HEK293 (cell line): ENCODE data around the gene HEATR5A.

Experiments
- KLF7 ChIP-seq: fragments of 450-650 bp; formaldehyde crosslinking; IDR thresholded peaks from 2 replicates; pipeline ENCODE4 v1.5.1; 2016; ENCODE audit warnings: missing biosample characterization, missing genetic modification characterization, borderline replicate concordance
- KLF8 ChIP-seq: fragments of 450-650 bp; formaldehyde crosslinking; IDR thresholded peaks from 2 replicates; pipeline ENCODE4 v1.5.1; 2016; ENCODE audit warnings: missing biosample characterization, missing genetic modification characterization
- MEIS1 ChIP-seq: sonication (generic); formaldehyde crosslinking; IDR thresholded peaks from 2 replicates; pipeline ENCODE4 v1.8.1; 2022; ENCODE audit warnings: missing genetic modification reagents, mild to moderate bottlenecking, borderline replicate concordance
- OVOL3 ChIP-seq: fragments of 450-650 bp; formaldehyde crosslinking; IDR thresholded peaks from 2 replicates; pipeline ENCODE4 v1.5.1; 2016; ENCODE audit warnings: missing biosample characterization, missing genetic modification characterization
- SP3 ChIP-seq: fragments of 450-650 bp; formaldehyde crosslinking; IDR thresholded peaks from 2 replicates; pipeline ENCODE4 v1.5.1; 2016; ENCODE audit warnings: missing biosample characterization, missing genetic modification characterization
- SP7 ChIP-seq: fragments of 450-650 bp; formaldehyde crosslinking; IDR thresholded peaks from 2 replicates; pipeline ENCODE4 v1.5.1; 2016; ENCODE audit warnings: missing biosample characterization, missing genetic modification characterization
- TRIM28 ChIP-seq: IDR thresholded peaks from 2 replicates; pipeline ENCODE4 v1.6.1; 2011; ENCODE audit warnings: low read length, control low read depth, borderline replicate concordance
- ZBTB48 ChIP-seq: fragments of 450-650 bp; formaldehyde crosslinking; IDR thresholded peaks from 2 replicates; pipeline ENCODE4 v1.5.1; 2016; ENCODE audit warnings: missing biosample characterization, missing genetic modification characterization
- ZBTB8A ChIP-seq: fragments of 450-650 bp; formaldehyde crosslinking; IDR thresholded peaks from 2 replicates; pipeline ENCODE4 v1.5.1; 2016; ENCODE audit warnings: missing biosample characterization, missing genetic modification characterization
- ZNF184 ChIP-seq: fragments of 450-650 bp; IDR thresholded peaks from 2 replicates; pipeline ENCODE4 v1.5.1; 2018; ENCODE audit warnings: missing biosample characterization, mild to moderate bottlenecking, missing genetic modification characterization
- ZNF2 ChIP-seq: fragments of 450-650 bp; formaldehyde crosslinking; IDR thresholded peaks from 2 replicates; pipeline ENCODE4 v1.5.1; 2016; ENCODE audit warnings: missing biosample characterization, missing genetic modification characterization
- ZNF324 ChIP-seq: fragments of 450-650 bp; formaldehyde crosslinking; IDR thresholded peaks from 2 replicates; pipeline ENCODE4 v1.5.1; 2016; ENCODE audit warnings: missing biosample characterization, missing genetic modification characterization
- ZNF335 ChIP-seq: fragments of 450-650 bp; formaldehyde crosslinking; conservative IDR thresholded peaks from 2 replicates; pipeline ENCODE4 v1.5.1; 2016; ENCODE audit warnings: missing biosample characterization, missing genetic modification characterization
- ZNF394 ChIP-seq: fragments of 450-650 bp; formaldehyde crosslinking; IDR thresholded peaks from 2 replicates; pipeline ENCODE4 v1.5.1; 2016; ENCODE audit warnings: missing biosample characterization, missing genetic modification characterization, mild to moderate bottlenecking, moderate library complexity, borderline replicate concordance
- ZNF501 ChIP-seq: fragments of 450-650 bp; formaldehyde crosslinking; IDR thresholded peaks from 2 replicates; pipeline ENCODE4 v1.5.1; 2016; ENCODE audit warnings: missing biosample characterization, missing genetic modification characterization
- ZNF629 ChIP-seq: fragments of 450-650 bp; formaldehyde crosslinking; IDR thresholded peaks from 2 replicates; pipeline ENCODE4 v1.5.1; 2017; ENCODE audit warnings: missing biosample characterization, missing genetic modification characterization
- ZNF660 ChIP-seq: fragments of 450-650 bp; IDR thresholded peaks from 2 replicates; pipeline ENCODE4 v1.5.1; 2018; ENCODE audit warnings: missing biosample characterization, mild to moderate bottlenecking, missing genetic modification characterization
- ZNF707 ChIP-seq: fragments of 450-650 bp; formaldehyde crosslinking; IDR thresholded peaks from 2 replicates; pipeline ENCODE4 v1.5.1; 2016; ENCODE audit warnings: missing biosample characterization, missing genetic modification characterization
- TF ChIP-seq, protein P1 (sequence below): fragments of 450-650 bp; formaldehyde crosslinking; IDR thresholded peaks from 2 replicates; pipeline ENCODE4 v1.5.1; 2016; ENCODE audit warnings: missing biosample characterization, missing genetic modification characterization
- TF ChIP-seq, protein P2 (sequence below): fragments of 450-650 bp; formaldehyde crosslinking; IDR thresholded peaks from 2 replicates; pipeline ENCODE4 v1.5.1; 2016; ENCODE audit warnings: missing biosample characterization, missing genetic modification characterization
- TF ChIP-seq, protein P3 (sequence below): fragments of 450-650 bp; formaldehyde crosslinking; IDR thresholded peaks from 2 replicates; pipeline ENCODE4 v1.5.1; 2017; ENCODE audit warnings: missing biosample characterization, missing genetic modification characterization
- TF ChIP-seq, protein P4 (sequence below): fragments of 450-650 bp; formaldehyde crosslinking; IDR thresholded peaks from 2 replicates; pipeline ENCODE4 v1.5.1; 2016; ENCODE audit warnings: missing biosample characterization, missing genetic modification characterization
- TF ChIP-seq, protein P5 (sequence below): fragments of 450-650 bp; formaldehyde crosslinking; IDR thresholded peaks from 2 replicates; pipeline ENCODE4 v1.5.1; 2016; ENCODE audit warnings: missing biosample characterization, missing genetic modification characterization
- TF ChIP-seq, protein P6 (sequence below): fragments of 450-650 bp; formaldehyde crosslinking; IDR thresholded peaks from 2 replicates; pipeline ENCODE4 v1.5.1; 2016; ENCODE audit warnings: missing biosample characterization, missing genetic modification characterization
- TF ChIP-seq, protein P7 (sequence below): fragments of 450-650 bp; formaldehyde crosslinking; IDR thresholded peaks from 2 replicates; pipeline ENCODE4 v1.5.1; 2016; ENCODE audit warnings: missing biosample characterization, missing genetic modification characterization

HEATR5A gene

DNA sequence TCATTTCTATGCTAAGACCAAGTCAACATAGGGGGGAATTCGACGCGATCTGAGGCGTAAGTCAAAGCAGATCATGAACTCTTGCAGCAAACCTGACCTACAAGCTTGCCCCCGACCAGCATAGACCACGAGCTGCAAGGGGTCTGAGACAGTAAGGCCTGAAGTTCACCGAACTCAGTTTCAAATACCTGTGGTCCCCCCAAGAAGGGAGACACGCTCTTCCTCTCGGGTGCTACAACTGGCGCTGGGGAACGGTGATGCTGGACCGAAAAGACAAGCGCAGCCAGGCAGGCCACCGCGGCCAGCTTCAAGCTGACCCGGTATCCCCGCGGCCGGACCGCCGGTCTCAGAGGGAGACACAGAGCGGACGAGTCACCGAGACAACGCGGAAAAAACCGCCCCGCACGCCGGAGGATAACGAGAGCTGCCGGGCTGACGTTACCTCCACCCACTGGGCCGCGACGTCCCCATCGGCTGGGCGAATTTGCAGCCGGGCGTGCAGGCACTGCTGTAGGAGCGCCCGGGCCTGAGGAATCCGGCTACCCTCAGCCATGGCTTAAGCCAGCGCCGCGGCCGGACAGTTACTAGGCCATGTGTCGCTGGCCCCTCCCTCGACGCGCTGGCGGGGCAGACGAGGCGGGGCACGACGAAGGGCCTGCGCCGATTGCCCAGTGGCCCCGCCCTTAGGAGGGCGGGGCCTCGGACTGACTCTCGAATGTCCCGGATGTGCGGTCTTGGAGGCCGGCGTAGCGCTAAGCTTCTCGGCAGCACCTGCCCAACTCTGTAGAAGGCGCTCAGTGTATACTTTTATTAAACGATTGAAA, 36.7 kb upstream of the HEATR5A start, which contains the start of gene DTD2 (continued):
- TF ChIP-seq ZBTB8A (tag by site-specific recombination), result peak; percentile 75; the same call in 1 of the 2 replicates
- no peak for TF ChIP-seq ZNF184 (tag by site-specific recombination)
- TF ChIP-seq, protein P1, sequence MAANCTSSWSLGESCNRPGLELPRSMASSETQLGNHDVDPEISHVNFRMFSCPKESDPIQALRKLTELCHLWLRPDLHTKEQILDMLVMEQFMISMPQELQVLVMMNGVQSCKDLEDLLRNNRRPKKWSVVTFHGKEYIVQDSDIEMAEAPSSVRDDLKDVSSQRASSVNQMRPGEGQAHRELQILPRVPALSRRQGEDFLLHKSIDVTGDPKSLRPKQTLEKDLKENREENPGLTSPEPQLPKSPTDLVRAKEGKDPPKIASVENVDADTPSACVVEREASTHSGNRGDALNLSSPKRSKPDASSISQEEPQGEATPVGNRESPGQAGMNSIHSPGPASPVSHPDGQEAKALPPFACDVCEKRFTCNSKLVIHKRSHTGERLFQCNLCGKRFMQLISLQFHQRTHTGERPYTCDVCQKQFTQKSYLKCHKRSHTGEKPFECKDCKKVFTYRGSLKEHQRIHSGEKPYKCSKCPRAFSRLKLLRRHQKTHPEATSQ (tag by site-specific recombination), result peak; percentile 68; the same call in 1 of the 2 replicates
- peak; percentile 87 for TF ChIP-seq SP3 (tag by site-specific recombination)
- peak; percentile 91 for TF ChIP-seq ZNF501 (tag by site-specific recombination)
- TF ChIP-seq, protein P2, sequence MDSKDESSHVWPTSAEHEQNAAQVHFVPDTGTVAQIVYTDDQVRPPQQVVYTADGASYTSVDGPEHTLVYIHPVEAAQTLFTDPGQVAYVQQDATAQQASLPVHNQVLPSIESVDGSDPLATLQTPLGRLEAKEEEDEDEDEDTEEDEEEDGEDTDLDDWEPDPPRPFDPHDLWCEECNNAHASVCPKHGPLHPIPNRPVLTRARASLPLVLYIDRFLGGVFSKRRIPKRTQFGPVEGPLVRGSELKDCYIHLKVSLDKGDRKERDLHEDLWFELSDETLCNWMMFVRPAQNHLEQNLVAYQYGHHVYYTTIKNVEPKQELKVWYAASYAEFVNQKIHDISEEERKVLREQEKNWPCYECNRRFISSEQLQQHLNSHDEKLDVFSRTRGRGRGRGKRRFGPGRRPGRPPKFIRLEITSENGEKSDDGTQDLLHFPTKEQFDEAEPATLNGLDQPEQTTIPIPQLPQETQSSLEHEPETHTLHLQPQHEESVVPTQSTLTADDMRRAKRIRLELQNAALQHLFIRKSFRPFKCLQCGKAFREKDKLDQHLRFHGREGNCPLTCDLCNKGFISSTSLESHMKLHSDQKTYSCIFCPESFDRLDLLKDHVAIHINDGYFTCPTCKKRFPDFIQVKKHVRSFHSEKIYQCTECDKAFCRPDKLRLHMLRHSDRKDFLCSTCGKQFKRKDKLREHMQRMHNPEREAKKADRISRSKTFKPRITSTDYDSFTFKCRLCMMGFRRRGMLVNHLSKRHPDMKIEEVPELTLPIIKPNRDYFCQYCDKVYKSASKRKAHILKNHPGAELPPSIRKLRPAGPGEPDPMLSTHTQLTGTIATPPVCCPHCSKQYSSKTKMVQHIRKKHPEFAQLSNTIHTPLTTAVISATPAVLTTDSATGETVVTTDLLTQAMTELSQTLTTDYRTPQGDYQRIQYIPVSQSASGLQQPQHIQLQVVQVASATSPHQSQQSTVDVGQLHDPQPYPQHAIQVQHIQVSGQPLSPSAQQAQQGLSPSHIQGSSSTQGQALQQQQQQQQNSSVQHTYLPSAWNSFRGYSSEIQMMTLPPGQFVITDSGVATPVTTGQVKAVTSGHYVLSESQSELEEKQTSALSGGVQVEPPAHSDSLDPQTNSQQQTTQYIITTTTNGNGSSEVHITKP (tag by site-specific recombination), result peak; percentile 98
- TF ChIP-seq, protein P3, sequence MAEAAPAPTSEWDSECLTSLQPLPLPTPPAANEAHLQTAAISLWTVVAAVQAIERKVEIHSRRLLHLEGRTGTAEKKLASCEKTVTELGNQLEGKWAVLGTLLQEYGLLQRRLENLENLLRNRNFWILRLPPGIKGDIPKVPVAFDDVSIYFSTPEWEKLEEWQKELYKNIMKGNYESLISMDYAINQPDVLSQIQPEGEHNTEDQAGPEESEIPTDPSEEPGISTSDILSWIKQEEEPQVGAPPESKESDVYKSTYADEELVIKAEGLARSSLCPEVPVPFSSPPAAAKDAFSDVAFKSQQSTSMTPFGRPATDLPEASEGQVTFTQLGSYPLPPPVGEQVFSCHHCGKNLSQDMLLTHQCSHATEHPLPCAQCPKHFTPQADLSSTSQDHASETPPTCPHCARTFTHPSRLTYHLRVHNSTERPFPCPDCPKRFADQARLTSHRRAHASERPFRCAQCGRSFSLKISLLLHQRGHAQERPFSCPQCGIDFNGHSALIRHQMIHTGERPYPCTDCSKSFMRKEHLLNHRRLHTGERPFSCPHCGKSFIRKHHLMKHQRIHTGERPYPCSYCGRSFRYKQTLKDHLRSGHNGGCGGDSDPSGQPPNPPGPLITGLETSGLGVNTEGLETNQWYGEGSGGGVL (tag by site-specific recombination), result 0 out of 2 replicates have a peak, but pooled peaks have one; percentile 10
- TF ChIP-seq, protein P4, sequence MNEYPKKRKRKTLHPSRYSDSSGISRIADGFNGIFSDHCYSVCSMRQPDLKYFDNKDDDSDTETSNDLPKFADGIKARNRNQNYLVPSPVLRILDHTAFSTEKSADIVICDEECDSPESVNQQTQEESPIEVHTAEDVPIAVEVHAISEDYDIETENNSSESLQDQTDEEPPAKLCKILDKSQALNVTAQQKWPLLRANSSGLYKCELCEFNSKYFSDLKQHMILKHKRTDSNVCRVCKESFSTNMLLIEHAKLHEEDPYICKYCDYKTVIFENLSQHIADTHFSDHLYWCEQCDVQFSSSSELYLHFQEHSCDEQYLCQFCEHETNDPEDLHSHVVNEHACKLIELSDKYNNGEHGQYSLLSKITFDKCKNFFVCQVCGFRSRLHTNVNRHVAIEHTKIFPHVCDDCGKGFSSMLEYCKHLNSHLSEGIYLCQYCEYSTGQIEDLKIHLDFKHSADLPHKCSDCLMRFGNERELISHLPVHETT, result 0 out of 2 replicates have a peak, but pooled peaks have one; percentile 23
- TF ChIP-seq MEIS1 (CRISPR knock-in tag), result no peak
- peak; percentile 62; the same call in 1 of the 2 replicates for TF ChIP-seq ZNF629 (tag by site-specific recombination)
- TF ChIP-seq, protein P5, sequence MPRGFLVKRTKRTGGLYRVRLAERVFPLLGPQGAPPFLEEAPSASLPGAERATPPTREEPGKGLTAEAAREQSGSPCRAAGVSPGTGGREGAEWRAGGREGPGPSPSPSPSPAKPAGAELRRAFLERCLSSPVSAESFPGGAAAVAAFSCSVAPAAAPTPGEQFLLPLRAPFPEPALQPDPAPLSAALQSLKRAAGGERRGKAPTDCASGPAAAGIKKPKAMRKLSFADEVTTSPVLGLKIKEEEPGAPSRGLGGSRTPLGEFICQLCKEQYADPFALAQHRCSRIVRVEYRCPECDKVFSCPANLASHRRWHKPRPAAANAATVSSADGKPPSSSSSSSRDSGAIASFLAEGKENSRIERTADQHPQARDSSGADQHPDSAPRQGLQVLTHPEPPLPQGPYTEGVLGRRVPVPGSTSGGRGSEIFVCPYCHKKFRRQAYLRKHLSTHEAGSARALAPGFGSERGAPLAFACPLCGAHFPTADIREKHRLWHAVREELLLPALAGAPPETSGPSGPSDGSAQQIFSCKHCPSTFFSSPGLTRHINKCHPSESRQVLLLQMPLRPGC (tag by site-specific recombination), result 0 out of 2 replicates have a peak, but pooled peaks have one; percentile 64
- 0 out of 2 replicates have a peak, but pooled peaks have one; percentile 46 for TF ChIP-seq ZBTB48 (tag by site-specific recombination)
- TF ChIP-seq, protein P6, sequence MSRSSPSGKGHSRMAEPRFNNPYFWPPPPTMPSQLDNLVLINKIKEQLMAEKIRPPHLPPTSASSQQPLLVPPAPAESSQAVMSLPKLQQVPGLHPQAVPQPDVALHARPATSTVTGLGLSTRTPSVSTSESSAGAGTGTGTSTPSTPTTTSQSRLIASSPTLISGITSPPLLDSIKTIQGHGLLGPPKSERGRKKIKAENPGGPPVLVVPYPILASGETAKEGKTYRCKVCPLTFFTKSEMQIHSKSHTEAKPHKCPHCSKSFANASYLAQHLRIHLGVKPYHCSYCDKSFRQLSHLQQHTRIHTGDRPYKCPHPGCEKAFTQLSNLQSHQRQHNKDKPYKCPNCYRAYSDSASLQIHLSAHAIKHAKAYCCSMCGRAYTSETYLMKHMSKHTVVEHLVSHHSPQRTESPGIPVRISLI (tag by site-specific recombination), result 0 out of 2 replicates have a peak, but pooled peaks have one; percentile 37
- TF ChIP-seq TRIM28, result peak; percentile 39; the same call in 1 of the 2 replicates
- 0 out of 2 replicates have a peak, but pooled peaks have one; percentile 44 for TF ChIP-seq ZNF660 (tag by site-specific recombination)
- TF ChIP-seq, protein P7, sequence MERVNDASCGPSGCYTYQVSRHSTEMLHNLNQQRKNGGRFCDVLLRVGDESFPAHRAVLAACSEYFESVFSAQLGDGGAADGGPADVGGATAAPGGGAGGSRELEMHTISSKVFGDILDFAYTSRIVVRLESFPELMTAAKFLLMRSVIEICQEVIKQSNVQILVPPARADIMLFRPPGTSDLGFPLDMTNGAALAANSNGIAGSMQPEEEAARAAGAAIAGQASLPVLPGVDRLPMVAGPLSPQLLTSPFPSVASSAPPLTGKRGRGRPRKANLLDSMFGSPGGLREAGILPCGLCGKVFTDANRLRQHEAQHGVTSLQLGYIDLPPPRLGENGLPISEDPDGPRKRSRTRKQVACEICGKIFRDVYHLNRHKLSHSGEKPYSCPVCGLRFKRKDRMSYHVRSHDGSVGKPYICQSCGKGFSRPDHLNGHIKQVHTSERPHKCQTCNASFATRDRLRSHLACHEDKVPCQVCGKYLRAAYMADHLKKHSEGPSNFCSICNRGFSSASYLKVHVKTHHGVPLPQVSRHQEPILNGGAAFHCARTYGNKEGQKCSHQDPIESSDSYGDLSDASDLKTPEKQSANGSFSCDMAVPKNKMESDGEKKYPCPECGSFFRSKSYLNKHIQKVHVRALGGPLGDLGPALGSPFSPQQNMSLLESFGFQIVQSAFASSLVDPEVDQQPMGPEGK (tag by site-specific recombination), result peak; percentile 92
- TF ChIP-seq ZNF2 (tag by site-specific recombination), result peak; percentile 76
- peak; percentile 50; the same call in 1 of the 2 replicates for TF ChIP-seq ZNF394
- peak; percentile 92 for TF ChIP-seq KLF8 (tag by site-specific recombination)
- no peak; the same call in 1 of the 2 replicates for TF ChIP-seq KLF7 (tag by site-specific recombination)
- no peak for TF ChIP-seq ZNF707 (tag by site-specific recombination)
- TF ChIP-seq SP7, result peak; percentile 72
- peak; percentile 15; the same call in 1 of the 2 replicates for TF ChIP-seq ZNF324 (tag by site-specific recombination)
- TF ChIP-seq OVOL3 (tag by site-specific recombination), result 0 out of 2 replicates have a peak, but pooled peaks have one; percentile 44
- peak; percentile 99 for TF ChIP-seq ZNF335 (tag by site-specific recombination)
